ENCODE results near the gene RTN4RL2.

DNA sequence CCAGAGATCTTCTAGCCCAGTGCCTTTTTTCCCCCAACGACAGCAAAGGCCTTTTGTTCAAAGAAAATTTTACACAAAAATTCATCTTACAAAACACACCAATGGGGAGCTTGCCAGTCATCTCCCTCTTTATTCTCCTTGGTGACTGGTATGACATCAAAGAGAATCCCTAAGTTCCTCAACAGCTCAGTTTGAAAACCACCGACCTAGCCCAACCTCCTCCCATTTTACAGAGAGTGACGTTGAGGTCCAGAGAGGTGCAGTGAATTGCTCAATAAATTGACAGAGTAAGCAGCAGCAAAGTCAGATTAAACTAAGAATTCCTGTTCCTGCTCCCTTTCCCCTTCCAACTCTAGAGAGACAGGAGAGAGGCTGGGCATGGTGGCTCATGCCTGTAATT is 41.2 kb upstream of the RTN4RL2 start:
- TF ChIP-seq, protein P1, sequence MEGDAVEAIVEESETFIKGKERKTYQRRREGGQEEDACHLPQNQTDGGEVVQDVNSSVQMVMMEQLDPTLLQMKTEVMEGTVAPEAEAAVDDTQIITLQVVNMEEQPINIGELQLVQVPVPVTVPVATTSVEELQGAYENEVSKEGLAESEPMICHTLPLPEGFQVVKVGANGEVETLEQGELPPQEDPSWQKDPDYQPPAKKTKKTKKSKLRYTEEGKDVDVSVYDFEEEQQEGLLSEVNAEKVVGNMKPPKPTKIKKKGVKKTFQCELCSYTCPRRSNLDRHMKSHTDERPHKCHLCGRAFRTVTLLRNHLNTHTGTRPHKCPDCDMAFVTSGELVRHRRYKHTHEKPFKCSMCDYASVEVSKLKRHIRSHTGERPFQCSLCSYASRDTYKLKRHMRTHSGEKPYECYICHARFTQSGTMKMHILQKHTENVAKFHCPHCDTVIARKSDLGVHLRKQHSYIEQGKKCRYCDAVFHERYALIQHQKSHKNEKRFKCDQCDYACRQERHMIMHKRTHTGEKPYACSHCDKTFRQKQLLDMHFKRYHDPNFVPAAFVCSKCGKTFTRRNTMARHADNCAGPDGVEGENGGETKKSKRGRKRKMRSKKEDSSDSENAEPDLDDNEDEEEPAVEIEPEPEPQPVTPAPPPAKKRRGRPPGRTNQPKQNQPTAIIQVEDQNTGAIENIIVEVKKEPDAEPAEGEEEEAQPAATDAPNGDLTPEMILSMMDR (IDR thresholded peaks at IDR 0.05), result no peak
- TF ChIP-seq POLR2AphosphoS5 (IDR thresholded peaks at IDR 0.05; ENCODE audit: insufficient read depth in 1 of 2, low read depth in 1 of 2) (no peak), POLR2A (IDR thresholded peaks at IDR 0.05) (no peak)
